Activated B cell treated with CpG ODN at 0.5 μM for 24 hours (primary cell): ENCODE results near the gene FOXN4. TPM values are rescaled to one million over a fixed set of nuclear protein-coding genes. Genes with fewer than 3 reads are reported as not detected.

Experiments used
- ATAC-seq: fragments of 200-7000 bp; cut with Tn5 transposase; one replicate; pipeline ENCODE4 v1.10.0; 2021; ENCODE audit warnings: low read depth, mild to moderate bottlenecking, moderate library complexity
- CTCF ChIA-PET: fragments of 350-600 bp; sonication (Branson Sonifier 250); formaldehyde crosslinking; loops from one replicate; lab custom pipeline; 2021; ENCODE audit warnings: antibody characterized with exemption; lab: Charles Lee
- POLR2A ChIA-PET: fragments of 350-600 bp; sonication (Branson Sonifier 250); formaldehyde crosslinking; loops from one replicate; lab custom pipeline; 2021; ENCODE audit warnings: antibody characterized with exemption; lab: Charles Lee
- DNase-seq: peaks from one replicate; pipeline ENCODE4 v3.0.0; 2022
- H3K27ac Mint-ChIP-seq: one replicate; pipeline ENCODE4 v1.8.0; 2020; ENCODE audit warnings: mixed read lengths
- H3K27me3 Mint-ChIP-seq: one replicate; pipeline ENCODE4 v1.8.0; 2021; ENCODE audit warnings: mixed read lengths
- H3K36me3 Mint-ChIP-seq: one replicate; pipeline ENCODE4 v1.8.0; 2021; ENCODE audit warnings: low read depth, mixed read lengths
- H3K4me1 Mint-ChIP-seq: one replicate; pipeline ENCODE4 v1.8.0; 2021; ENCODE audit warnings: mixed read lengths
- H3K4me3 Mint-ChIP-seq: one replicate; pipeline ENCODE4 v1.8.0; 2020; ENCODE audit warnings: mild to moderate bottlenecking, mixed read lengths
- H3K9me3 Mint-ChIP-seq: one replicate; pipeline ENCODE4 v1.8.0; 2020; ENCODE audit warnings: mixed read lengths
- CTCF ChIP-seq: fragments of 200-600 bp; IDR thresholded peaks from one replicate; pipeline ENCODE4 v1.8.0; 2022; ENCODE audit warnings: antibody characterized with exemption, mild to moderate bottlenecking
- intact Hi-C: fragments of 100-400 bp; cut with micrococcal nuclease; formaldehyde crosslinking; loops from one replicate; pipeline ENCODE4 v1.15.1; 2024
- total RNA-seq: library from RNA; stranded (reverse); gene quantifications from 2 replicates; pipeline ENCODE4 v1.2.3, GENCODE V29; 2022

The FOXN4 gene
- total RNA-seq, 1 donor from 2014 or later, result not detected

DNA sequence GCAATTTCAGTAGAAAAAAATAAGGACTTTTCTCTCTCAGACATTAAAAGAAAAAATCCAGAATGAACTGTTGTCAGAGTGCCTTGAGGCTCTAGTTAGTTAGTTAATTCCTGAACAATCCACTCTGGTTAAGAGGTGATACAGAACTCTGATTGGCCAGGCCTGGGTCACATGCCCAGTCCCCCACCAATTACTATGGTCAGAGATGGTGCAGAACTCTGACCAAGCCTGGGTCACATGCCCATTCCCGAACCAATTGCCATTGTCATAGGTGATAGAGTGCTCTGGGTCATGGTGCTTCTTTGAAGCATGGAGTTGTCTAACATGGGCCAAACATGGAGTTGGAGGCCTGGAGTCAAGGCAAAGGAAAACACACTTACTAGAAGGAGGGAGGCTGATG is 27.5 kb upstream of the FOXN4 start:
- H3K27ac Mint-ChIP-seq, result no peak overlapping the region
- CTCF ChIA-PET, result no interaction called here
- no peaks in the 10 kb centered on the region for H3K36me3 Mint-ChIP-seq
- POLR2A ChIA-PET, result no interaction called here
- DNase-seq, result no peak
- H3K4me1 Mint-ChIP-seq, result no peaks in the 10 kb centered on the region
- TF ChIP-seq CTCF, result no peak
- ATAC-seq, result no peak
- peaks cover 12% of the 10 kb centered on the region for H3K27me3 Mint-ChIP-seq
- peaks cover 7% of the 10 kb centered on the region for H3K9me3 Mint-ChIP-seq
- intact Hi-C loops, result no loop called here
- H3K4me3 Mint-ChIP-seq, result no peak overlapping the region

- no peak overlapping the region for H3K4me3 Mint-ChIP-seq
- POLR2A ChIA-PET, result no interaction called here
- TF ChIP-seq CTCF, result no peak
- H3K9me3 Mint-ChIP-seq, result peaks cover 7% of the 10 kb centered on the region
- H3K27me3 Mint-ChIP-seq, result peaks cover 9% of the 10 kb centered on the region
- intact Hi-C loops, result no loop called here
- H3K27ac Mint-ChIP-seq, result no peak overlapping the region
- DNase-seq (no peak), ATAC-seq (no peak)
- no peaks in the 10 kb centered on the region for H3K4me1 Mint-ChIP-seq
- H3K36me3 Mint-ChIP-seq, result no peaks in the 10 kb centered on the region
- CTCF ChIA-PET, result no interaction called here
These were observed 25.8 kb upstream of the FOXN4 start for GRCh38 chr12:109334887-109335286.

DNA sequence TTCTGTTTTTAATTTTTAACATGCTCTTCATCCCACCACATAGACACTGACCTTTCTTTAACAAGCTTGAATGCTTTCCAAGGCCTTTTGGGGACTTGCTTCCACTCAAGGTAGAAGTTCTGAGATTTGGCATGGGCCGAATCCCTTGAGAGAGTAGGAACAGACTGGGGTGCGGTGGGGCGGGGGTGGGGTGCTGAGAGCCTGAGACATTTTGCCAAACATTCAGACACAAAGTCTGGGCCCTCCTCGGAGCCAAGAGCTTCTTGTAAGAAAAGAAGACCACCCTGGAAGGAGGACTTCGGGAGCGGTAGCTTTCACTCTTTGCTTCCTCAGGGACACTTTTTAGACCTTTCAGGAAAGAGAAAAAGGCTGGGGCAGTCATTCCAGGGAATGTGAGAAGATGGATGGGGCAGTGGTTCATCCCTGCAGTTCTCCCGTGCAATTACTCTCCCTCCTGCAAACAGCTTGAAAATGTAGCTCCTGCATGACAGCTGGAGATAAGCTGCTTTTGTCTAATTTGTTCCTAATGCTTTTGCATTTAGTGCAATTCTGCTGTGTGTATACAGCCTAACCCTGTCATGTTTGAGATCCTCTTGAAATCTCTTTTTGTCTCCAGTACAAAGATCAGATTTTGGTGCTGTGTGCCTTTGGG is 22.3 kb upstream of the FOXN4 start:
- DNase-seq, result no peak
- CTCF ChIA-PET, result no interaction called here

DNA sequence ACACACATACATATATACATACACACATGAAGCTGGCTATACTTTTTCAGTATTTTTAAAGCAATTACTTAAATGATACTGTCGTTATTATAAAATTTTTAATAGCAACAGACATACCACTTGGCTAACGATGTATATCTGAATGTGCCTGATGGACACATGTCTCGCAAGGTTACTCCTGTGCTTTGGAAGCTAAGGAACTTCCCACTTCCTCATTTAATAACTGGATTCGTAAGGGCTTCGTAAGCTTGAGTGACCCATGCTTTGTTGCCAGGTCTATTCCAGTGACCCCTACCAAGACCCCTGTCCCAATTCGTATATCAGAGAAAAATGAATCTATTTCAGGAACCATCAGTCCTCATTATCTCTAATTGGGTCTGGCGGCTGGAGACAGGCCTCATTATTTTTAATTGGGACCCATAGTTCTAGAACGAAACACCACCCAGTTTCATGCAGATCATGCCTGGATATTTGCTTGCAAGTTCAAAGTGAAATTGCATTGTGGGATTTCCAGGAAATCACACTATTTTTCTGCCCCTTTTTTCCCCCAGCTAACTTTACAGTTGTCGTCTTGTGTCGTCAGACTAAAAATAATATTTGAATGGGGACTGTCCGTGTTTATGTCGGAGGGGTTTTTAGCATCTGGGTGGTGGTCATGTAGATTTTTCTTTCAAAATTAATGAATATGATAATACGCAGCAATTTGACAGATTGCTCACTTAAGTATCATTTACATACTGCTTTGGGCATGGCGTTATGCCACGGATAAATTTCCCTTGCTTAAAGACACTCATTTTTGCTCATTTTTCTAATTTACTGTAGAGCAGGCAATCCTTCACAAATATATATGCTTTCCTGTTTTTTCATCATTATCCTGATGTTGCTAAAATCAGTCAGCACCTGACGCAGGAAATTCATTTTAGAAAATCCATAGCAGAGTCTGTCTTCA is 21.5 kb upstream of the FOXN4 start:
- peaks cover 9% of the 10 kb centered on the region for H3K27me3 Mint-ChIP-seq
- POLR2A ChIA-PET, result no interaction called here
- intact Hi-C loops, result no loop called here
- H3K4me3 Mint-ChIP-seq, result no peak overlapping the region
- CTCF ChIA-PET, result no interaction called here
- H3K36me3 Mint-ChIP-seq, result no peaks in the 10 kb centered on the region
- no peak overlapping the region for H3K27ac Mint-ChIP-seq
- ATAC-seq (no peak), DNase-seq (no peak)
- H3K9me3 Mint-ChIP-seq, result no peaks in the 10 kb centered on the region
- no peak for TF ChIP-seq CTCF
- H3K4me1 Mint-ChIP-seq, result no peaks in the 10 kb centered on the region

More for the DNA sequence above, 22.3 kb upstream of the FOXN4 start:
- Mint-ChIP-seq H3K4me3 (no peak overlapping the region), H3K9me3 (no peaks in the 10 kb centered on the region), H3K36me3 (no peaks in the 10 kb centered on the region), H3K27me3 (peaks cover 10% of the 10 kb centered on the region), H3K27ac (no peak overlapping the region), H3K4me1 (no peaks in the 10 kb centered on the region)
- ATAC-seq, result no peak
- no peak for TF ChIP-seq CTCF
- POLR2A ChIA-PET, result no interaction called here
- intact Hi-C loops, result no loop called here

GRCh38 chr12:109329686-109330085 is 20.6 kb upstream of the FOXN4 start:
- DNase-seq (no peak), ATAC-seq (no peak)
- Mint-ChIP-seq H3K27me3 (peaks cover 6% of the 10 kb centered on the region), H3K4me3 (no peak overlapping the region), H3K27ac (no peak overlapping the region), H3K9me3 (no peaks in the 10 kb centered on the region), H3K4me1 (no peaks in the 10 kb centered on the region), H3K36me3 (no peaks in the 10 kb centered on the region)
- TF ChIP-seq CTCF, result no peak
- POLR2A ChIA-PET, result no interaction called here
- intact Hi-C loops, result no loop called here
- CTCF ChIA-PET, result no interaction called here
